ENCODE measurements around the gene VPS26C. TPM values are rescaled to one million over a fixed set of nuclear protein-coding genes. Genes with fewer than 3 reads are reported as not detected.

VPS26C gene
- total RNA-seq, 6 experiments from 2014 or later: 40.8 to 50.0 (median 44.3) TPM

DNA sequence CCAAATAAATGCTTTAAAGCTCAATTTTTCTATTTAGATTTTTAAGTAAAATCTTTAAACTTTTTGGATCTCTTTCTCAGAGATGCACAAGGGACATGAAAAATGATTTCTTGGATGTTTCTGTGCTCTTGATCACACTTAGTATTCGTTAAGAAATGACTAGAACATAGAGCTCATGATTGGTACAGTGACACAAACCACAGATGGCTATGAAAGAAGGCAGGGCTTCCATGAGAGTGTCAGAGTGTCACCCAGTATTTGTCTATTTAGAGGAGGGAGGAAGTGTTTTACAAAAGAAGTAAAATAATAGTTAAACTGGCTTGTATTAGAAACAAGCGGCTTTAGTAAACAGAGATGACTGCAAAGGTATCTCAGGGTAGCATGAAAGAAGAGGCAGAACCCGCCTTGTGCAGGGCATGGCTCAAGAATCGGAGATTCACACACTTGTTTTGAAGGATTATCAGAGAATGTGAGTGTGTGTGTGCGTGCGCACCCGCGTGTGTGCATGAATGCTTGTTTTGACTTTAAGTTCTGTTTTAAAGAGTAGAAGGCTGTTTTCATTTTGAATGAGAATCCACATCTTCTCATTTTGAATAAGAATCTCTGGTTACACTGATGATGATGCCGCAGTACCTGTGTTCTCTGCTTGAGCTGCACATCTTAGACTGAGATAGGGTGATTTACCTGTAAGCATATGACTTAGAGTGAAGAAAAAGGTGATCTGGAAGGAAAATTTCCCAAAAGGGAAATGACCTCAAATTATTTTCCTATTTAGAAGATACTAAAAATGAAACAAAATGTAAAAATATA lies 82.1 kb downstream of the VPS26C start:
- Mint-ChIP-seq H3K4me1 (ENCODE audit: low read depth) (no peaks in the 10 kb centered on the region), H3K27ac (no peak overlapping the region), H3K4me3 (no peak overlapping the region), H3K27me3 (ENCODE audit: insufficient read depth) (no peaks in the 10 kb centered on the region), H3K9me3 (no peaks in the 10 kb centered on the region), H3K36me3 (ENCODE audit: low read depth) (peaks cover 37% of the 10 kb centered on the region)
- no peak for DNase-seq
- TF ChIP-seq, protein P1, sequence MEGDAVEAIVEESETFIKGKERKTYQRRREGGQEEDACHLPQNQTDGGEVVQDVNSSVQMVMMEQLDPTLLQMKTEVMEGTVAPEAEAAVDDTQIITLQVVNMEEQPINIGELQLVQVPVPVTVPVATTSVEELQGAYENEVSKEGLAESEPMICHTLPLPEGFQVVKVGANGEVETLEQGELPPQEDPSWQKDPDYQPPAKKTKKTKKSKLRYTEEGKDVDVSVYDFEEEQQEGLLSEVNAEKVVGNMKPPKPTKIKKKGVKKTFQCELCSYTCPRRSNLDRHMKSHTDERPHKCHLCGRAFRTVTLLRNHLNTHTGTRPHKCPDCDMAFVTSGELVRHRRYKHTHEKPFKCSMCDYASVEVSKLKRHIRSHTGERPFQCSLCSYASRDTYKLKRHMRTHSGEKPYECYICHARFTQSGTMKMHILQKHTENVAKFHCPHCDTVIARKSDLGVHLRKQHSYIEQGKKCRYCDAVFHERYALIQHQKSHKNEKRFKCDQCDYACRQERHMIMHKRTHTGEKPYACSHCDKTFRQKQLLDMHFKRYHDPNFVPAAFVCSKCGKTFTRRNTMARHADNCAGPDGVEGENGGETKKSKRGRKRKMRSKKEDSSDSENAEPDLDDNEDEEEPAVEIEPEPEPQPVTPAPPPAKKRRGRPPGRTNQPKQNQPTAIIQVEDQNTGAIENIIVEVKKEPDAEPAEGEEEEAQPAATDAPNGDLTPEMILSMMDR (IDR thresholded peaks at IDR 0.05): no peak

DNA sequence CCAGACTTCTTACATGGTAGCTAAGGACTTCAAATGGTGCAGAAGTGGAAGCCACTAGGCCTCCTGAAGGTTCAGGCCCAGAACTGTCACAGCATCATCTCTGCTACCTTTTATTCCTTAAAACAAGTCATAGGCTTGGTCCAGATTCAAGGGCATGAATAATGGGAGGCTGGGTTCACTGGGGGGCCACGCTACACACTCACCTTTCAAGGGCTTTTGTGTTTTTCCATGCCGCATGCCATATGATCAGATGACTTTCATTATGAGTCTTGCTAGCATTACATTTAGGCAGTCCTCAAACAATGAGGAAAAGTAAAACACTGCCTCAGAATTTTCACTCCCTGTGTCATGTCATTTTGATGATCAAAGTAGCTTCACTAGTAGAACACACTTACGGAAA lies 83.4 kb downstream of the VPS26C start:
- Mint-ChIP-seq H3K27me3 (ENCODE audit: insufficient read depth) (no peaks in the 10 kb centered on the region), H3K4me3 (no peak overlapping the region), H3K9me3 (no peaks in the 10 kb centered on the region), H3K36me3 (ENCODE audit: low read depth) (peaks cover 40% of the 10 kb centered on the region), H3K4me1 (ENCODE audit: low read depth) (no peaks in the 10 kb centered on the region), H3K27ac (no peak overlapping the region)
- TF ChIP-seq, protein P1 (IDR thresholded peaks at IDR 0.05): no peak
- no peak for DNase-seq

DNA sequence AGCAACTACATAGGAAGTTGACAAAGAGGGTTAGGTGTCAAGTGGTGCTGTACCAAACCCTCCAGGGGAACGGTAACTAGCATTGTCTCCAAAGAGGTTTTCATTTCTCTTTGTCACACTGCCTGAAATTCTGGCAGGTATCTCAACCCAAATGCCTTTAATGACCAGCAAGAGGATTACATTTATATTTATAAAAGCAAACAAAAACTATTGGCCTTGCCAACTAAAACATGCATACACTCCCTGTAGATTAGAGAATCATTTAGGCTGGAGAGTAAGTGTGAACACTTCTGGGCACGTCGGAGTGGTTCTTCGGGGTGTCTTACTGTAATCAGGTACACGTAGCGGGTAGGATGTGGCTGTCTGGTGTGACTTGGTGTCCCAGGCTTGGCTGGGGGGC lies 84.9 kb downstream of the VPS26C start:
- Mint-ChIP-seq H3K4me3 (no peak overlapping the region), H3K36me3 (ENCODE audit: low read depth) (peaks cover 37% of the 10 kb centered on the region), H3K9me3 (no peaks in the 10 kb centered on the region), H3K27ac (no peak overlapping the region), H3K27me3 (ENCODE audit: insufficient read depth) (no peaks in the 10 kb centered on the region), H3K4me1 (ENCODE audit: low read depth) (no peaks in the 10 kb centered on the region)
- TF ChIP-seq, protein P1 (IDR thresholded peaks at IDR 0.05): no peak
- DNase-seq: no peak

DNA sequence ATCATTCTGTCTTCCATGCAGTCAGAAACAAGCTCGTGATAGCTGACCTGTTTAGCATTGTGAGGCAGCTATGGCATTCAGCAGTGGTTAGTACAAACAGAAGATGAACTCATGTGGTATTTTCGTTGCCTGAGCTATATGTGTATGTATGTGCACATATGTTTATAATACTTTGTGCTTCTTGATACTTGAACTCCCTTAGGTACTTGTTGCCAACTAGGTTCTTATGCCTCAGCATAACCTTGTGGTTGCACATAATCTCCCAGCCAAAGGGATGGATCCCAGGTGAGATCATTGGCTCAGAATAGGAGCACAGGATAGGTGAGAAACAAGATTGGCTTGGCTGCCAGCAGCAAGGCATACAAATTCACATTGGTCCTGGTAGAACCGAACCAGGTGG lies 86.1 kb downstream of the VPS26C start:
- H3K4me1 Mint-ChIP-seq (ENCODE audit: low read depth): no peaks in the 10 kb centered on the region
- H3K9me3 Mint-ChIP-seq: no peaks in the 10 kb centered on the region
- no peaks in the 10 kb centered on the region for H3K27me3 Mint-ChIP-seq (ENCODE audit: insufficient read depth)
- no peak for DNase-seq
- H3K27ac Mint-ChIP-seq: peak overlapping the region; percentile 18; the same call in 1 of the 2 replicates
- H3K4me3 Mint-ChIP-seq: no peak overlapping the region
- peaks cover 29% of the 10 kb centered on the region for H3K36me3 Mint-ChIP-seq (ENCODE audit: low read depth)
- TF ChIP-seq, protein P1 (IDR thresholded peaks at IDR 0.05): no peak

DNA sequence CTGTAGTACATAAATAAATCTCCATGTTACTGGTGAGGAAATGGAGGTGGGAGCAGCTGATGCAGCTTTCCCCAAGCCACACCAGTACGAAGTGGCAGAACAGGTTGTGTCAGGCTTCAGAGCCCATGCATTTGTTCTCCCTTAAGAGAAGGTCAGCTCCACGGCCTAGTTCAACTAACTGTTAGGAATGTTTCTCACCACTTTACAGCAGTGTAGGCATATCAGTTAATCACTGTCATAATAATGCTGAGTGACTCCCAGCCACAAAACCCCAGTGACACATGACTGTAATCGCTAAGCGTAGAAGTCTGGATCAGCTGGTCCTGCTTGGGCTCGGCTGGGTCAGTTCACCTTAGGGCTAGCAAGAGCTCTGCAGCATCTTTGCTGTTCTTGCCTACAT lies 90.4 kb downstream of the VPS26C start:
- peaks cover 10% of the 10 kb centered on the region; the same call in 1 of the 2 replicates for H3K4me1 Mint-ChIP-seq (ENCODE audit: low read depth)
- DNase-seq: no peak
- no peak overlapping the region for H3K27ac Mint-ChIP-seq
- no peaks in the 10 kb centered on the region for H3K9me3 Mint-ChIP-seq
- H3K4me3 Mint-ChIP-seq: no peak overlapping the region
- H3K27me3 Mint-ChIP-seq (ENCODE audit: insufficient read depth): no peaks in the 10 kb centered on the region
- TF ChIP-seq, protein P1 (IDR thresholded peaks at IDR 0.05): no peak
- peaks cover 37% of the 10 kb centered on the region for H3K36me3 Mint-ChIP-seq (ENCODE audit: low read depth)

Other genes with a start within 250 kb of the VPS26C start
- 10 to 100 TPM; 24.8 to 33.8 (median 31.1) TPM for gene PIGP, start 194.3 kb downstream of the VPS26C start, total RNA-seq (2021; fragmentation: NEBNext Ultra II Directional; extraction: Animal tissue kit (Norgen Biotek cat#: 25700))
- gene TTC3, start 194.1 kb downstream of the VPS26C start, total RNA-seq (2021; fragmentation: NEBNext Ultra II Directional; extraction: Animal tissue kit (Norgen Biotek cat#: 25700)): 100 to 1,000 TPM; 123 to 173 (median 134) TPM
- gene DYRK1A, start 99.4 kb upstream of the VPS26C start, total RNA-seq (2021; fragmentation: NEBNext Ultra II Directional; extraction: Animal tissue kit (Norgen Biotek cat#: 25700)): 10 to 100 TPM; 35.8 to 47.3 (median 42.5) TPM

All from HFFc6 (cell line).